GM12864 (cell line): ENCODE data around the gene TH.

Experiments
- DNase-seq: peaks from one replicate; pipeline ENCODE4 v3.0.0-alpha.2; 2011; ENCODE audit warnings: low read depth
- H3K4me3 ChIP-seq: 2 replicates; pipeline ENCODE4 v1.5.1; 2011; ENCODE audit warnings: mild to moderate bottlenecking, low read depth, low read length, control low read depth
- CTCF ChIP-seq: IDR thresholded peaks from 2 replicates; pipeline ENCODE4 v1.5.1; 2011; ENCODE audit warnings: low read depth, mild to moderate bottlenecking, moderate library complexity, low read length, control low read depth, inconsistent platforms; ENCODE audit errors: missing control alignments

The TH gene

GRCh38 chr11:2156416-2157182 is 15.0 kb downstream of the TH start:
- TF ChIP-seq CTCF: peak; percentile 81
- no peak overlapping the region for H3K4me3 ChIP-seq
- no peak for DNase-seq

GRCh38 chr11:2155511-2155910 is 16.1 kb downstream of the TH start:
- DNase-seq: no peak
- TF ChIP-seq CTCF: no peak
- H3K4me3 ChIP-seq: no peak overlapping the region

- no peak for DNase-seq
- H3K4me3 ChIP-seq: no peak overlapping the region
- no peak for TF ChIP-seq CTCF
These were observed 16.7 kb downstream of the TH start for GRCh38 chr11:2154889-2155288.

GRCh38 chr11:2154195-2154585 is 17.4 kb downstream of the TH start:
- no peak overlapping the region for H3K4me3 ChIP-seq
- no peak for DNase-seq
- no peak for TF ChIP-seq CTCF

GRCh38 chr11:2153581-2154194 is 17.9 kb downstream of the TH start:
- no peak for DNase-seq
- no peak overlapping the region for H3K4me3 ChIP-seq
- no peak for TF ChIP-seq CTCF

GRCh38 chr11:2151500-2152257 is 19.9 kb downstream of the TH start:
- TF ChIP-seq CTCF: peak; percentile 74
- DNase-seq: peak; percentile 31
- no peak overlapping the region for H3K4me3 ChIP-seq
